Measurements from ENCODE around the gene SKA1. TPM values are rescaled to one million over a fixed set of nuclear protein-coding genes. Genes with fewer than 3 reads are reported as not detected.

Gene SKA1
- total and polyA plus RNA-seq, 7 donors: 0.68 to 5.4 (median 1.4) TPM; not detected in 4

DNA sequence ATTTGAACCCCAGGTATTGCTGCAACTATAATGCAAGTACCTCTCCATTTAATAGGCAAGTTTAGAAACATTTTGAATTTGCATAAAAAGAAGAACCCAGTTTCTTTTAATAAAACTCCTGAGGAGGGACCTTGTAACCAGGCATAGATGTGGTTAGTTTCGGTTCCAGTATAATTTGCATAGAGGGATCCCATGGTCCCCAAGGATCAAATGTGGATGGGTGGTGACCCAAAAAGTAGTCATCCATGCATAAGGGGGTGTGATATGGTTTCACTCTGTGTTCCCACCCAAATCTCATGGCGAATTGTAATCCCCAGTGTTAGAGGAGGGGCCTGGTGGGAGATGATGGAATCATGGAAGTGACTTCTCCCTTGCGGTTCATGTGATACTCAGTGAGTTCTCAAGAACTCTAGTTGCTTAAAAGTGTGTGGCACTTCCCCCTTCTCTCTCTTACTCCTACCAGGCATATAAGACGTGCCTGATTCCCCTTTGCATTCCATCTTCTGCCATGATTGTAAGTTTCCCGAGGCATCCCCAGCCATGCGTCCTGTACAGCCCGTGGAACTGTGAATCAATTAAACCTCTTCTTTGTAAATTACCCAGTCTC, 40.2 kb upstream of the SKA1 start:
- WGBS, 2 donors: 69 to 93% methylated on average over 7 of the region's 7 CpGs
- TF ChIP-seq POLR2AphosphoS5 (IDR thresholded peaks at IDR 0.05) (no peak), EP300 (IDR thresholded peaks at IDR 0.05) (no peak), POLR2A (IDR thresholded peaks at IDR 0.05) (no peak)
- intact Hi-C loops (cut with DNase I): no loop called here

DNA sequence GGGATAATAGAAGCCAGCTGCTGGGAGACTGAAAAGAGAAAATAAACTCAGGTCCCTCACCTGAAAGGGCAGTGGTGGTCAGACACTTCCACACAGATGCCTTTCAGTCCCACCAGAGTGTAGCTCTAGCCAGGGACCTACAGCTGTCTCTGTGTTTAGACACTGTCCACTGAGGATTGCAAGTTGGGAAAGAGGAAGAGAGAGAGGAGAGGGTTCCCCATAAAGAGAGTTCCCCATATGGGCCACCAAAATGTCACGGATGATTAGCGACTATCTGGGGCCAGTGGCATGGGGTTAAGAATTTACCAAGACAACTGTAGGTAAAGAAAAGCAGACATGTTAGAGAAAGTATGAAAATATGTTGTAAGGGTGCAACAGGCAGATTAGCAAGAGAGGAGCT, 36.7 kb upstream of the SKA1 start:
- H3K4me3 ChIP-seq: no peak overlapping the region
- no peak for DNase-seq
- H3K4me1 ChIP-seq: no peaks in the 10 kb centered on the region
- H3K27me3 ChIP-seq: no peaks in the 10 kb centered on the region
- WGBS, 2 donors: 83 to 93% methylated on average over 2 of the region's 2 CpGs
- no peak for TF ChIP-seq POLR2A (IDR thresholded peaks at IDR 0.05)
- TF ChIP-seq, protein P1, sequence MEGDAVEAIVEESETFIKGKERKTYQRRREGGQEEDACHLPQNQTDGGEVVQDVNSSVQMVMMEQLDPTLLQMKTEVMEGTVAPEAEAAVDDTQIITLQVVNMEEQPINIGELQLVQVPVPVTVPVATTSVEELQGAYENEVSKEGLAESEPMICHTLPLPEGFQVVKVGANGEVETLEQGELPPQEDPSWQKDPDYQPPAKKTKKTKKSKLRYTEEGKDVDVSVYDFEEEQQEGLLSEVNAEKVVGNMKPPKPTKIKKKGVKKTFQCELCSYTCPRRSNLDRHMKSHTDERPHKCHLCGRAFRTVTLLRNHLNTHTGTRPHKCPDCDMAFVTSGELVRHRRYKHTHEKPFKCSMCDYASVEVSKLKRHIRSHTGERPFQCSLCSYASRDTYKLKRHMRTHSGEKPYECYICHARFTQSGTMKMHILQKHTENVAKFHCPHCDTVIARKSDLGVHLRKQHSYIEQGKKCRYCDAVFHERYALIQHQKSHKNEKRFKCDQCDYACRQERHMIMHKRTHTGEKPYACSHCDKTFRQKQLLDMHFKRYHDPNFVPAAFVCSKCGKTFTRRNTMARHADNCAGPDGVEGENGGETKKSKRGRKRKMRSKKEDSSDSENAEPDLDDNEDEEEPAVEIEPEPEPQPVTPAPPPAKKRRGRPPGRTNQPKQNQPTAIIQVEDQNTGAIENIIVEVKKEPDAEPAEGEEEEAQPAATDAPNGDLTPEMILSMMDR (IDR thresholded peaks at IDR 0.05): no peak
- TF ChIP-seq EP300 (IDR thresholded peaks at IDR 0.05): no peak
- no peak for TF ChIP-seq POLR2AphosphoS5 (IDR thresholded peaks at IDR 0.05)
- H3K9me3 ChIP-seq: no peaks in the 10 kb centered on the region
- H3K36me3 ChIP-seq: no peaks in the 10 kb centered on the region
- intact Hi-C loops (cut with DNase I): no loop called here
- no peak overlapping the region for H3K27ac ChIP-seq

More for the DNA sequence above, 40.2 kb upstream of the SKA1 start:
- no peaks in the 10 kb centered on the region for H3K4me1 ChIP-seq
- no peaks in the 10 kb centered on the region for H3K36me3 ChIP-seq
- no peaks in the 10 kb centered on the region for H3K9me3 ChIP-seq
- DNase-seq: no peak
- H3K4me3 ChIP-seq: no peak overlapping the region
- no peak overlapping the region for H3K27ac ChIP-seq
- no peaks in the 10 kb centered on the region for H3K27me3 ChIP-seq

DNA sequence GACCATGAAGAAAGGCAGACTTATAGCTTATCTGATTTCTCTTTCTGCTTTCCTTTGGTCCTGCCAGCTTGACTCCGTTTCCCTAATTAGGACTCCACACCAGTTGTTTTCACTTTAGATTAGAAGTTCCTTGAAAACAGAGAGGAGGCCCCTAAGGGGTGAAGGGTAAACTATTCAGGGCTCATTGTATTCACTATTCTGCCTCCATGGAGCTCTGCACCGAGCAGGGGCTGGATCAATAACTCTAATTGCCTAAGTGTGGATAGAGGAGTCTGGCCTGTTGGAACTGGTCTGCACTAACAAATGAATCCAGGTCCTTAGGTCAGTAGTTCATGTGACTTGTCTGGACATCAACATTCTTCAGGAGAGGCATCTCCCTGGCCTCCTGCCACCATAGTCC, 36.1 kb upstream of the SKA1 start:
- Histone ChIP-seq H3K27ac (no peak overlapping the region), H3K4me3 (no peak overlapping the region), H3K27me3 (no peaks in the 10 kb centered on the region), H3K9me3 (no peaks in the 10 kb centered on the region), H3K36me3 (no peaks in the 10 kb centered on the region), H3K4me1 (no peaks in the 10 kb centered on the region)
- no peak for TF ChIP-seq POLR2AphosphoS5 (IDR thresholded peaks at IDR 0.05)
- no peak for DNase-seq
- intact Hi-C loops (cut with DNase I): no loop called here
- WGBS, 2 donors: 50 to 68% methylated on average over 2 of the region's 2 CpGs

DNA sequence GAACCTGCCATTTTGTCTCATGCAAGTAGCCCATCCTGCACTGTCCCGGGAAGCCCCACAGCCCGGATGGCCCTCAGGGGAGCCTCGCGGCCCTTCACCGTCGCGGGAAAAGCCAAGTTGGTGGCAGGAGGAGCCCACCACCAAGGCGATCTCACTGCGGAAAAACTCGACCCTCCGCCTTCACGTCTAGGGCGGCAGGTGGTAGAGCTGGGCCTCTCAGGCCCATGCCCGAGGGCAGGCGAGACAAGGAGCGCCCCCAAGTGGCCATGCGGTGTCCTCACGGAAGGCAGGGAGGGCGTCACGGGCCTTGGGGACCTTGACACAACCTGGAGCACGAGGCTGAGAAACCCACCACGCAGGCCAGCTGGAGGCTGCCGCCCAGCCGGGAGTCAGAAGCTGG, 34.8 kb upstream of the SKA1 start:
- no peaks in the 10 kb centered on the region for H3K36me3 ChIP-seq
- no peak for DNase-seq
- H3K4me3 ChIP-seq: no peak overlapping the region
- no peak for TF ChIP-seq EP300 (IDR thresholded peaks at IDR 0.05)
- TF ChIP-seq, protein P1 (IDR thresholded peaks at IDR 0.05): no peak
- no peak for TF ChIP-seq POLR2AphosphoS5 (IDR thresholded peaks at IDR 0.05)
- H3K27me3 ChIP-seq: no peaks in the 10 kb centered on the region
- H3K4me1 ChIP-seq: no peaks in the 10 kb centered on the region
- WGBS, 2 donors: 92 to 95% methylated on average over 24 of the region's 24 CpGs
- H3K9me3 ChIP-seq: no peaks in the 10 kb centered on the region
- no peak overlapping the region for H3K27ac ChIP-seq
- intact Hi-C loops (cut with DNase I): no loop called here

DNA sequence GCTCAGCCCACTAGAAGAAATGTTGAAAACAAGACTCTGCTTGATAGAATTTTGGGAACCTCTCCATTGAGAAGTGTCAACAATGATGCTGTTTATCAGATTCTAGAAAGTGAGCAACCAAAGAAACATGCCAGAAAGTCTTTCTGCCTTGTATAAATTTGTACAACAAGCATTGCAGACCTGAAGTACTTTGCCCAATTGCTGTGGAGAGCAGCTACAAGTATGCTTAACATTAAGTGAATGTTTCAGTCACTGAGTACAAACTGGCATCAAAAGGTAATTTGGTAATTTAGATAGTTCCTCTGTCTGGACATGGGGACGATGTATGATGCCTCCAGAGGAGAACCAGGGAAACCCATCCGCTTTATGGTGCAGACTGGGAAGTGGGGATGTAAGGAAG, 33.4 kb upstream of the SKA1 start:
- no peaks in the 10 kb centered on the region for H3K36me3 ChIP-seq
- no peak overlapping the region for H3K4me3 ChIP-seq
- H3K27ac ChIP-seq: no peak overlapping the region
- no peaks in the 10 kb centered on the region for H3K27me3 ChIP-seq
- no peak for DNase-seq
- H3K4me1 ChIP-seq: no peaks in the 10 kb centered on the region
- intact Hi-C loops (cut with DNase I): no loop called here
- no peak for TF ChIP-seq POLR2A (IDR thresholded peaks at IDR 0.05)
- TF ChIP-seq EP300 (IDR thresholded peaks at IDR 0.05): no peak
- TF ChIP-seq POLR2AphosphoS5 (IDR thresholded peaks at IDR 0.05): no peak
- TF ChIP-seq, protein P1 (IDR thresholded peaks at IDR 0.05): no peak
- no peaks in the 10 kb centered on the region for H3K9me3 ChIP-seq
- WGBS, 2 donors: 80 to 81% methylated on average over 2 of the region's 2 CpGs

DNA sequence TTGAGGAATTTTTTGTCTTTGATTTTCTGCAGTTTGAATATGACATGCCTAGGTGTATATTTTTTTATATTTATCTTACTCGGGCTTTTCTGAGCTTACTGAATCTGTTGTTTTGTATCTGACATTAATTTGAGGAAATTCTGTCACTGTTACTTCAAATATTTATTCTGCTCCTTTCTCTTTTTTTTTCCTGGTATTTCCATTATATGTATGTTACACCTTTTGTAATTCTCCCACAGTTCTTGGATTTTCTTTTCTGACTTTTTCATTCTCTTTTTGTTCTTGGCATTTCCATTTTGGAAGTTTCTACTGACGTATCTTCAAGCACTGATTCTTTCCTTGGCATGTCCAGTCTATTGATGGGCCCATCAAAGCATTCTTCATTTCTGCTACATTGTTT, 24.1 kb upstream of the SKA1 start:
- Histone ChIP-seq H3K36me3 (no peaks in the 10 kb centered on the region), H3K27me3 (no peaks in the 10 kb centered on the region), H3K9me3 (no peaks in the 10 kb centered on the region), H3K4me1 (no peaks in the 10 kb centered on the region), H3K4me3 (no peak overlapping the region), H3K27ac (no peak overlapping the region)
- no peak for DNase-seq
- WGBS, 2 donors: 87 to 93% methylated on average over 2 of the region's 2 CpGs
- TF ChIP-seq POLR2AphosphoS5 (IDR thresholded peaks at IDR 0.05) (no peak), POLR2A (IDR thresholded peaks at IDR 0.05) (no peak), EP300 (IDR thresholded peaks at IDR 0.05) (no peak)
- TF ChIP-seq, protein P1 (IDR thresholded peaks at IDR 0.05): no peak
- intact Hi-C loops (cut with DNase I): no loop called here

All from sigmoid colon (tissue), 7 donors.